ENCODE measurements around the gene LTBP4.
"Not testable (repeated sequence)": the region's sequence is repeated elsewhere in the genome, so short reads cannot be mapped to it uniquely, and the experiment has no call there.

Gene LTBP4

GRCh38 chr19:40560092-40560507 lies 41.1 kb upstream of the LTBP4 start:
- Histone ChIP-seq H3K4me3 (replicated peaks; ENCODE audit: insufficient read depth, low read length) (no peak overlapping the region), H3K27me3 (ENCODE audit: insufficient read depth, poor library complexity, severe bottlenecking) (no peaks in the 10 kb centered on the region), H3K27ac (replicated peaks) (no peak overlapping the region)
- no peak for DNase-seq (ENCODE audit: low read depth in 1 of 2, low spot score in 1 of 2)
- TF ChIP-seq POLR2AphosphoS5 (IDR thresholded peaks at IDR 0.05; ENCODE audit: low read depth) (no peak), CTCF (IDR thresholded peaks at IDR 0.05; ENCODE audit: insufficient read depth, low read length) (no peak), REST (IDR thresholded peaks at IDR 0.05; ENCODE audit: insufficient replicate concordance, low read depth) (no peak), GABPA (IDR thresholded peaks at IDR 0.05; ENCODE audit: low read depth) (no peak), SPI1 (IDR thresholded peaks at IDR 0.05; ENCODE audit: borderline replicate concordance, low read depth) (no peak)

- TF ChIP-seq SPI1 (IDR thresholded peaks at IDR 0.05; ENCODE audit: borderline replicate concordance, low read depth) (peak; percentile 72; the same call in 1 of the 2 replicates), GABPA (IDR thresholded peaks at IDR 0.05; ENCODE audit: low read depth) (no peak)
- peak in 1 of 2 experiments; percentile 28 for DNase-seq (ENCODE audit: low read depth in 1 of 2, low spot score in 1 of 2)
- Histone ChIP-seq H3K4me3 (replicated peaks; ENCODE audit: insufficient read depth, low read length) (no peak overlapping the region), H3K27me3 (ENCODE audit: insufficient read depth, poor library complexity, severe bottlenecking) (peaks cover 3% of the 10 kb centered on the region), H3K27ac (replicated peaks) (no peak overlapping the region)
These were observed 39.2 kb upstream of the LTBP4 start for GRCh38 chr19:40561947-40562346.

- H3K27me3 ChIP-seq (ENCODE audit: insufficient read depth, poor library complexity, severe bottlenecking), result peaks cover 21% of the 10 kb centered on the region
These were observed 36.6 kb upstream of the LTBP4 start for GRCh38 chr19:40564535-40564934.

GRCh38 chr19:40565355-40565754 lies 35.8 kb upstream of the LTBP4 start:
- Histone ChIP-seq H3K27me3 (ENCODE audit: insufficient read depth, poor library complexity, severe bottlenecking) (peaks cover 21% of the 10 kb centered on the region), H3K27ac (replicated peaks) (no peak overlapping the region), H3K4me3 (replicated peaks; ENCODE audit: insufficient read depth, low read length) (no peak overlapping the region)
- no peak for DNase-seq (ENCODE audit: low read depth in 1 of 2, low spot score in 1 of 2)
- TF ChIP-seq CTCF (IDR thresholded peaks at IDR 0.05; ENCODE audit: insufficient read depth, low read length) (no peak), POLR2AphosphoS5 (IDR thresholded peaks at IDR 0.05; ENCODE audit: low read depth) (no peak), SPI1 (IDR thresholded peaks at IDR 0.05; ENCODE audit: borderline replicate concordance, low read depth) (no peak), REST (IDR thresholded peaks at IDR 0.05; ENCODE audit: insufficient replicate concordance, low read depth) (no peak), GABPA (IDR thresholded peaks at IDR 0.05; ENCODE audit: low read depth) (no peak)

More at GRCh38 chr19:40564535-40564934, 36.6 kb upstream of the LTBP4 start:
- H3K27ac ChIP-seq (replicated peaks); DNase-seq (ENCODE audit: low read depth in 1 of 2, low spot score in 1 of 2); H3K4me3 ChIP-seq (replicated peaks; ENCODE audit: insufficient read depth, low read length): not testable (repeated sequence)

- H3K27me3 ChIP-seq (ENCODE audit: insufficient read depth, poor library complexity, severe bottlenecking), result peaks cover 21% of the 10 kb centered on the region
- TF ChIP-seq GABPA (IDR thresholded peaks at IDR 0.05; ENCODE audit: low read depth) (no peak), REST (IDR thresholded peaks at IDR 0.05; ENCODE audit: insufficient replicate concordance, low read depth) (no peak), POLR2AphosphoS5 (IDR thresholded peaks at IDR 0.05; ENCODE audit: low read depth) (no peak), SPI1 (IDR thresholded peaks at IDR 0.05; ENCODE audit: borderline replicate concordance, low read depth) (no peak), CTCF (IDR thresholded peaks at IDR 0.05; ENCODE audit: insufficient read depth, low read length) (no peak)
- no peak for DNase-seq (ENCODE audit: low read depth in 1 of 2, low spot score in 1 of 2)
- no peak overlapping the region for H3K4me3 ChIP-seq (replicated peaks; ENCODE audit: insufficient read depth, low read length)
- no peak overlapping the region for H3K27ac ChIP-seq (replicated peaks)
These were observed 35.2 kb upstream of the LTBP4 start for GRCh38 chr19:40565910-40566495.

All from HL-60 (cell line).